GM12878 (cell line): ENCODE data around the gene PDIA5. TPM values are rescaled to one million over a fixed set of nuclear protein-coding genes. Genes with fewer than 3 reads are reported as not detected.

Experiments
- ATAC-seq: fragments of 200-7000 bp; cut with Tn5 transposase; 3 replicates; pipeline ENCODE4 v1.9.1; 2020; ENCODE audit warnings: mild to moderate bottlenecking, moderate library complexity
- BruUV-seq: library from RNA; stranded (reverse); fragments of 400-500 nt; replicated peaks from 2 replicates; lab custom pipeline; 2021; lab: Mats Ljungman, UMichigan
- CTCF ChIA-PET: fragments of 300-600 bp; sonication (Branson Sonifier 250); formaldehyde crosslinking; extraction: SDS; loops from one replicate; lab custom pipeline; 2021; ENCODE audit warnings: inconsistent platforms; lab: Yijun Ruan, JAX
- POLR2A ChIA-PET: fragments of 350-600 bp; formaldehyde crosslinking; extraction: SDS; loops from one replicate; lab custom pipeline; 2021; ENCODE audit warnings: inconsistent platforms; lab: Charles Lee
- RAD21 ChIA-PET: fragments of 300-600 bp; sonication (Branson Sonifier 250); formaldehyde crosslinking; loops from one replicate; lab custom pipeline; 2023; ENCODE audit warnings: antibody characterized with exemption; ENCODE audit not compliant: unreplicated experiment; lab: Charles Lee
- SMC1A ChIA-PET: fragments of 300-600 bp; sonication (Branson Sonifier 250); formaldehyde crosslinking; loops from one replicate; lab custom pipeline; 2023; ENCODE audit not compliant: unreplicated experiment, uncharacterized antibody; lab: Charles Lee
- DNase-seq: peaks from one replicate; pipeline ENCODE4 v3.0.0-alpha.2; 2011; ENCODE audit warnings: low read depth, low spot score
- FAIRE-seq: peaks from 3 replicates; lab custom pipeline; 2011; peaks lifted over from hg19 to GRCh38; lab: Jason Lieb, UNC
- H2AFZ ChIP-seq: 2 replicates; pipeline ENCODE4 v1.6.0; 2011; ENCODE audit warnings: low read depth, low read length, control low read depth; ENCODE audit not compliant: control insufficient read depth
- H3K27ac ChIP-seq: 2 replicates; pipeline ENCODE4 v1.5.1; 2011; ENCODE audit warnings: control low read depth; ENCODE audit not compliant: control insufficient read depth, insufficient read depth
- H3K27me3 ChIP-seq, 2 experiments: replicated peaks in 1 of 2; 2 replicates each; pipeline versions ENCODE4 v1.6.0 to v1.6.1; 2011; ENCODE audit warnings: low read length in 1 of 2; ENCODE audit not compliant: control insufficient read depth in 2 of 2, insufficient read depth in 2 of 2
- H3K36me3 ChIP-seq, 2 experiments: 2 replicates each; pipeline ENCODE4 v1.5.1; 2011; ENCODE audit warnings: low read length in 1 of 2; ENCODE audit not compliant: control insufficient read depth in 2 of 2, insufficient read depth in 2 of 2
- H3K4me1 ChIP-seq: 2 replicates; pipeline ENCODE4 v1.6.1; 2011; ENCODE audit warnings: mild to moderate bottlenecking, low read length, moderate library complexity, mixed read lengths; ENCODE audit not compliant: control insufficient read depth, insufficient read depth
- H3K4me2 ChIP-seq: 2 replicates; pipeline ENCODE4 v1.6.0; 2011; ENCODE audit warnings: control low read depth; ENCODE audit not compliant: control insufficient read depth, insufficient read depth
- H3K4me3 ChIP-seq: fragments of 200-600 bp; sonication (generic); 2 replicates; pipeline ENCODE4 v1.5.1; 2016
- H3K79me2 ChIP-seq: 2 replicates; pipeline ENCODE4 v1.6.0; 2011; ENCODE audit warnings: low read length; ENCODE audit not compliant: control insufficient read depth, insufficient read depth
- H3K9ac ChIP-seq: 2 replicates; pipeline ENCODE4 v1.8.0; 2011; ENCODE audit warnings: low read length, control low read depth, mixed read lengths; ENCODE audit not compliant: control insufficient read depth, insufficient read depth
- H3K9me3 ChIP-seq: replicated peaks from 3 replicates; pipeline ENCODE4 v1.5.1; 2011; ENCODE audit warnings: mild to moderate bottlenecking, low read length; ENCODE audit not compliant: control insufficient read depth, insufficient read depth
- H4K20me1 ChIP-seq: 2 replicates; pipeline ENCODE4 v1.6.0; 2011; ENCODE audit not compliant: control insufficient read depth, insufficient read depth
- CEBPB ChIP-seq, 2 experiments: fragments of 150-350 bp in 1 of 2; IDR thresholded peaks; 2 replicates each; pipeline ENCODE4 v1.6.1; 2012 to 2014; ENCODE audit warnings: low read depth in 2 of 2, low read length in 2 of 2, borderline replicate concordance in 1 of 2, inconsistent platforms in 1 of 2
- EP300 ChIP-seq, 2 experiments: fragments of 150-350 bp in 1 of 2; IDR thresholded peaks; 2 replicates each; pipeline ENCODE4 v1.6.1; 2011 to 2012; ENCODE audit warnings: low read depth in 2 of 2, low read length in 2 of 2, borderline replicate concordance in 1 of 2, improper control_type of control experiment in 1 of 2, inconsistent platforms in 1 of 2; ENCODE audit not compliant: control insufficient read depth in 1 of 2
- FOXK2 ChIP-seq: fragments of 450-650 bp; IDR thresholded peaks from 2 replicates; pipeline ENCODE4 v1.6.1; 2017; ENCODE audit warnings: mild to moderate bottlenecking, moderate library complexity
- FOXM1 ChIP-seq: IDR thresholded peaks from 2 replicates; pipeline ENCODE4 v1.6.1; 2012; ENCODE audit warnings: low read depth, mild to moderate bottlenecking, inconsistent platforms, low read length, moderate library complexity
- HDAC6 ChIP-seq: fragments of 200-600 bp; sonication (generic); IDR thresholded peaks from one replicate; pipeline ENCODE4 v1.8.0; 2017; ENCODE audit warnings: antibody characterized with exemption; ENCODE audit not compliant: unreplicated experiment
- IKZF2 ChIP-seq, 2 experiments: fragments of 450-650 bp; IDR thresholded peaks; 2 replicates each; pipeline ENCODE4 v1.6.1; 2017; ENCODE audit warnings: mild to moderate bottlenecking in 2 of 2, moderate library complexity in 2 of 2
- NFYB ChIP-seq: IDR thresholded peaks from 2 replicates; pipeline ENCODE4 v1.6.1; 2011; ENCODE audit warnings: low read depth, mild to moderate bottlenecking, low read length, improper control_type of control experiment, moderate library complexity; ENCODE audit not compliant: insufficient read depth
- NR2C1 ChIP-seq: fragments of 450-650 bp; IDR thresholded peaks from 2 replicates; pipeline ENCODE4 v1.6.1; 2017; ENCODE audit warnings: antibody characterized with exemption, mild to moderate bottlenecking, moderate library complexity
- NR2C2 ChIP-seq: IDR thresholded peaks from 2 replicates; pipeline ENCODE4 v1.6.1; 2011; ENCODE audit warnings: borderline replicate concordance, low read depth; ENCODE audit not compliant: control insufficient read depth, insufficient read length
- SREBF1 ChIP-seq: IDR thresholded peaks from 2 replicates; pipeline ENCODE4 v1.6.1; 2012; ENCODE audit warnings: mild to moderate bottlenecking, low read length
- TAF1 ChIP-seq: IDR thresholded peaks from 2 replicates; pipeline ENCODE4 v1.6.1; 2011; ENCODE audit warnings: mild to moderate bottlenecking, low read depth, low read length, borderline replicate concordance
- TBL1XR1 ChIP-seq: IDR thresholded peaks from 2 replicates; pipeline ENCODE4 v1.6.1; 2012; ENCODE audit warnings: low read depth, low read length, improper control_type of control experiment
- WRNIP1 ChIP-seq: IDR thresholded peaks from 2 replicates; pipeline ENCODE4 v1.6.1; 2011; ENCODE audit warnings: low read depth, low read length, improper control_type of control experiment, borderline replicate concordance
- ZNF207 ChIP-seq: fragments of 450-650 bp; IDR thresholded peaks from 2 replicates; pipeline ENCODE4 v1.6.1; 2014; ENCODE audit warnings: antibody characterized with exemption, mild to moderate bottlenecking, borderline replicate concordance
- ZNF217 ChIP-seq: fragments of 450-650 bp; IDR thresholded peaks from 2 replicates; pipeline ENCODE4 v1.6.1; 2017; ENCODE audit warnings: antibody characterized with exemption, mild to moderate bottlenecking
- WGBS: methylation state at CpG from one replicate; pipeline ENCODE4 v1.1.6; 2016; ENCODE audit warnings: low lambda C conversion rate; ENCODE audit not compliant: insufficient replicate concordance, insufficient coverage; ENCODE audit errors: missing lambda C conversion rate; 5-methylcytosine and 5-hydroxymethylcytosine counted together
- in situ Hi-C: fragments of 300-500 bp; cut with MboI; formaldehyde crosslinking; loops from 9 replicates; pipeline ENCODE4 v1.14.3; 2018; ENCODE audit warnings: mixed read lengths
- intact Hi-C: fragments of 100-400 bp; cut with micrococcal nuclease; formaldehyde crosslinking; loops from one replicate; pipeline ENCODE4 v1.14.2; 2022; ENCODE audit not compliant: unreplicated experiment
- polyA plus RNA-seq, 11 experiments: library from polyadenylated mRNA; depleted of rRNA in 4 of 11; unstranded in 6 of 11; stranded (reverse) in 5 of 11; fragments of >200 nt; fragmentation: Nextera tagmentation in 4 of 11; fragmentation: Illumina TruSeq in 1 of 11; extraction: Ambion mirVana in 4 of 11; extraction: Trizol in 1 of 11; gene quantifications; 1 replicate in 1 of 11; 2 replicates in 10 of 11; pipeline versions ENCODE4 v1.2.1 to v1.2.3, GENCODE V29; 2011 to 2016; ENCODE audit warnings: inconsistent platforms in 2 of 11, missing spikeins in 2 of 11, low read depth in 1 of 11
- total RNA-seq, 4 experiments: library from RNA; depleted of rRNA in 3 of 4; stranded (reverse); fragments of >200 nt in 3 of 4; fragmentation: Illumina TruSeq in 1 of 4; extraction: Trizol in 1 of 4; gene quantifications; 2 replicates each; pipeline versions ENCODE4 v1.2.1 to v1.2.3, GENCODE V29; 2013 to 2021
- TF ChIP-seq, protein P1 (sequence below): IDR thresholded peaks from 2 replicates; pipeline ENCODE4 v1.6.1; 2012; ENCODE audit warnings: low read depth, low read length, improper control_type of control experiment

The PDIA5 gene
- total and polyA plus RNA-seq, 10 of the 15 experiments (the other 5 are each of a cell fraction or from before 2014, with no cell fraction given) = 4.1 to 24.8 (median 19.2) TPM

DNA sequence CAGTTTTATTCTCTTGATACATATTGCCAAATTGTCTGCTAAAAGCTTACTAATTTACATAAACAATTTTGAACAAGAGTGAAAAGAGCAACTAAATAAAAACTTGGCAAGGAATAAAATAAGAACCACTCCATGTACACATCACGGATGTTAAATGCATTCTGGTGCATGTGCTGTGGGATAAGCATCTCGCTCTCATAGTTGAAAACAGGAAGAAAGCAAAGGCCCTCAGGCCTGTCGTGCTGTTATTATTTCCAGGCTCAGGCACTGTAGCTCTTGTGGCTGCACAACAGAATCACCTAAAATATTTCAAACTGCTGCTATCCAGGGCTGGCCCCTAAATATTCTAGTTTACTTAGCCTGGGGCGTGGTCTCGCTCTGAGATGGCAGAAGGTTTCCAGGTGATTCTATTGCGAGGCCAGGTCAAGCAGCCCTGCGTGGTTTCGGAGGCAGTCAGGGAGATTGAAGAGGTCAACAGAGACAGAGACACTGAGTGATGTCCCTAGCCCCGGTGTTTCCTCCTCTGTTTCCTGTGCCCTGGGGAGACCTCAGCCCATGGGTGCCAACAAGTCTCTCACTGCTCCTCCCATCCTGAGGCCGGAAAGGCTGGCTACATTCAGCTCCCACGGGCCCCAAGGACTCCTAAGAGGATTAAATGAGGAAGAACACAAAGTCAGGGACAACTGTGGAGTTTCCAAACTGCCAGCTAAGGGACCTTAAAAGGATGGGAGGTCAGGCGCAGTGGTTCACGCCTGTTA is 18.2 kb upstream of the PDIA5 start:
- SMC1A ChIA-PET = interaction anchor here (1.1 to 1.3 kb wide), 3 partner anchors 18 to 292 kb away, joined by 3 to 4 read pairs (median 3); partner anchors contain the start of gene PDIA5
- H3K79me2 ChIP-seq = no peaks in the 10 kb centered on the region
- H2AFZ ChIP-seq = no peak overlapping the region
- RAD21 ChIA-PET = no interaction called here
- no peaks in the 10 kb centered on the region for H3K9me3 ChIP-seq
- WGBS = 55% methylated on average over 13 of the region's 13 CpGs
- H3K27me3 ChIP-seq = peaks cover 2 to 3% of the 10 kb centered on the region in 2 experiments; a peak in 2 of 4 replicates
- no peaks in the 10 kb centered on the region for H4K20me1 ChIP-seq
- H3K36me3 ChIP-seq = no peaks in the 10 kb centered on the region
- no peak for TF ChIP-seq ZNF207
- TF ChIP-seq FOXK2 = no peak
- no peak for TF ChIP-seq EP300 (IDR thresholded peaks at IDR 0.05; ENCODE audit: borderline replicate concordance in 1 of 2, control insufficient read depth in 1 of 2, low read depth in 2 of 2, low read length in 2 of 2)
- no peak for TF ChIP-seq FOXM1
- TF ChIP-seq, all 136 proteins: peak for 0
- no peaks in the 10 kb centered on the region for H3K4me1 ChIP-seq
- H3K4me3 ChIP-seq = no peak overlapping the region
- in situ Hi-C loops (no loop called here), intact Hi-C loops (no loop called here)
- DNase-seq (no peak), FAIRE-seq (no peak), ATAC-seq (no peak)
- H3K9ac ChIP-seq = no peak overlapping the region
- no peak overlapping the region for H3K4me2 ChIP-seq
- no TSS peak for BruUV-seq
- ChIA-PET POLR2A (no interaction called here), CTCF (interaction anchor here (0.7 kb wide), 1 partner anchor 109 kb away, joined by 3 read pairs; no protein-coding TSS in a partner anchor)
- H3K27ac ChIP-seq = no peak overlapping the region

- no peak overlapping the region for H3K4me2 ChIP-seq
- no peak overlapping the region for H2AFZ ChIP-seq
- ATAC-seq (no peak), FAIRE-seq (no peak), DNase-seq (no peak)
- ChIA-PET RAD21 (no interaction called here), POLR2A (no interaction called here), CTCF (interaction anchor here (1.1 to 1.4 kb wide), 2 partner anchors 8 to 11 kb away, joined by 3 to 5 read pairs; no protein-coding TSS in a partner anchor), SMC1A (no interaction called here)
- no peaks in the 10 kb centered on the region for H3K4me1 ChIP-seq
- H4K20me1 ChIP-seq = no peaks in the 10 kb centered on the region
- no peaks in the 10 kb centered on the region for H3K9me3 ChIP-seq
- H3K9ac ChIP-seq = no peak overlapping the region
- WGBS = 86% methylated on average over 2 of the region's 2 CpGs
- peaks cover 2 to 3% of the 10 kb centered on the region in 2 experiments; a peak in 2 of 4 replicates for H3K27me3 ChIP-seq
- H3K79me2 ChIP-seq = no peaks in the 10 kb centered on the region
- intact Hi-C loops = no loop called here
- no peaks in the 10 kb centered on the region for H3K36me3 ChIP-seq
- H3K4me3 ChIP-seq = no peak overlapping the region
- H3K27ac ChIP-seq = no peak overlapping the region
- no TSS peak for BruUV-seq
- in situ Hi-C loops = no loop called here
- TF ChIP-seq TBL1XR1 (no peak), TAF1 (no peak), WRNIP1 (no peak), NR2C2 (no peak), NFYB (no peak), IKZF2 (IDR thresholded peaks at IDR 0.05) (no peak), NR2C1 (no peak), CEBPB (IDR thresholded peaks at IDR 0.05; ENCODE audit: borderline replicate concordance in 1 of 2, low read depth in 2 of 2, low read length in 2 of 2) (no peak), HDAC6 (no peak), ZNF217 (no peak), SREBF1 (no peak)
- TF ChIP-seq, protein P1, sequence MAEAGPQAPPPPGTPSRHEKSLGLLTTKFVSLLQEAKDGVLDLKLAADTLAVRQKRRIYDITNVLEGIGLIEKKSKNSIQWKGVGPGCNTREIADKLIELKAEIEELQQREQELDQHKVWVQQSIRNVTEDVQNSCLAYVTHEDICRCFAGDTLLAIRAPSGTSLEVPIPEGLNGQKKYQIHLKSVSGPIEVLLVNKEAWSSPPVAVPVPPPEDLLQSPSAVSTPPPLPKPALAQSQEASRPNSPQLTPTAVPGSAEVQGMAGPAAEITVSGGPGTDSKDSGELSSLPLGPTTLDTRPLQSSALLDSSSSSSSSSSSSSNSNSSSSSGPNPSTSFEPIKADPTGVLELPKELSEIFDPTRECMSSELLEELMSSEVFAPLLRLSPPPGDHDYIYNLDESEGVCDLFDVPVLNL = no peak
These were observed 16.2 kb upstream of the PDIA5 start for GRCh38 chr3:123050666-123051065.
